ENCODE data around the gene TXNDC12.
"Not testable (repeated sequence)": the region's sequence is repeated elsewhere in the genome, so short reads cannot be mapped to it uniquely, and the experiment has no call there.

Gene TXNDC12

GRCh38 chr1:52056937-52057231 is 1.9 kb upstream of the TXNDC12 start:
- no peaks in the 10 kb centered on the region for H3K27me3 Mint-ChIP-seq
- no peaks in the 10 kb centered on the region for H3K9me3 Mint-ChIP-seq
- peak overlapping the region; percentile 99 for H3K27ac Mint-ChIP-seq
- peaks cover 10% of the 10 kb centered on the region for H3K36me3 Mint-ChIP-seq
- H3K4me1 Mint-ChIP-seq: peaks cover 65% of the 10 kb centered on the region
- H3K4me3 Mint-ChIP-seq: peak overlapping the region; percentile 97

- peak within 1 kb of the TSS; percentile 97 for H3K4me3 Mint-ChIP-seq
- peaks cover 10% of the 10 kb centered on the region for H3K36me3 Mint-ChIP-seq
- no peaks in the 10 kb centered on the region for H3K27me3 Mint-ChIP-seq
- H3K27ac Mint-ChIP-seq: peak within 1 kb of the TSS; percentile 99
- H3K9me3 Mint-ChIP-seq: no peaks in the 10 kb centered on the region
- H3K4me1 Mint-ChIP-seq: peaks cover 65% of the 10 kb centered on the region
Measured at GRCh38 chr1:52056163-52056936, 1.4 kb upstream of the TXNDC12 start, which contains the start of gene BTF3L4. Gene BTF3L4, plus strand, starts transcription at chr1:52056295. Its CDS starts 3,553 bp downstream, at chr1:52059848.

- peaks cover 10% of the 10 kb centered on the region for H3K36me3 Mint-ChIP-seq
- no peaks in the 10 kb centered on the region for H3K9me3 Mint-ChIP-seq
- H3K27me3 Mint-ChIP-seq: no peaks in the 10 kb centered on the region
- H3K27ac Mint-ChIP-seq: peak overlapping the region; percentile 93
- H3K4me3 Mint-ChIP-seq: peak overlapping the region; percentile 97
- H3K4me1 Mint-ChIP-seq: peaks cover 65% of the 10 kb centered on the region
Measured at GRCh38 chr1:52055866-52056162, 823 bp upstream of the TXNDC12 start.

GRCh38 chr1:52054496-52055065 is 410 bp downstream of the TXNDC12 start:
- Mint-ChIP-seq H3K4me1 (peaks cover 60% of the 10 kb centered on the region), H3K4me3 (peak overlapping the region; percentile 97), H3K36me3 (peaks cover 10% of the 10 kb centered on the region), H3K27me3 (no peaks in the 10 kb centered on the region), H3K9me3 (no peaks in the 10 kb centered on the region), H3K27ac (peak overlapping the region; percentile 93)

- H3K4me3 Mint-ChIP-seq: peak overlapping the region; percentile 97
- peaks cover 8% of the 10 kb centered on the region for H3K36me3 Mint-ChIP-seq
- peak overlapping the region; percentile 25 for H3K27ac Mint-ChIP-seq
- H3K4me1 Mint-ChIP-seq: peaks cover 53% of the 10 kb centered on the region
- no peaks in the 10 kb centered on the region for H3K9me3 Mint-ChIP-seq
- no peaks in the 10 kb centered on the region for H3K27me3 Mint-ChIP-seq
Measured at GRCh38 chr1:52053862-52054261, 1.1 kb downstream of the TXNDC12 start.

GRCh38 chr1:52049337-52049736 is 5.7 kb downstream of the TXNDC12 start:
- H3K4me1 Mint-ChIP-seq: peaks cover 45% of the 10 kb centered on the region
- H3K27me3 Mint-ChIP-seq, H3K9me3 Mint-ChIP-seq, H3K4me3 Mint-ChIP-seq, H3K27ac Mint-ChIP-seq: not testable (repeated sequence)
- peaks cover 16% of the 10 kb centered on the region for H3K36me3 Mint-ChIP-seq

DNA sequence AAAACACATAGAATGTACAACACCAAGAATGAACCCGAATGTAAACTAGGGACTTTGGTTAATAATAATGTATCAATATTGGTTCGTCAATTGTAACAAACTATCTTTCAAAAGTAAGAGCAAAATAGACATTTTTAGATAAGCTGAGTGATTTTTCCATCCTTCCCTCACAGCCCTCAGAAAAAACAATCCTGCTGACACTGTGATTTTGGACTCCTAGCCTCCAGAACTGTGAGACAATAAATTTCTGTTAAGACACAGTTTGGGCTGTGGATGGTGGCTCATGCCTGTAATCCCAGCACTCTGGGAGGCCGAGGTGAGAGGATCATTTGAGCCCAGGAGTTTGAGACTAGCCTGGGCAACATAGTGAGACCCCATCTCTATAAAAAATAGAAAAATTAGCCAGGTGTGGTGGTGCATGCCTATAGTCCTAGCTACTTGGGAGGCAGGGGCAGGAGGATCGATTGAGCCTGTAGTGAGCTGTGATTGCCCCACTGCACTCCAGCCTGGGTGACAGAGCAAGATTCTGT is 9.3 kb downstream of the TXNDC12 start:
- Mint-ChIP-seq H3K4me1 (peaks cover 31% of the 10 kb centered on the region), H3K36me3 (peaks cover 13% of the 10 kb centered on the region)
- H3K4me3 Mint-ChIP-seq, H3K27ac Mint-ChIP-seq, H3K9me3 Mint-ChIP-seq, H3K27me3 Mint-ChIP-seq: not testable (repeated sequence)

- Mint-ChIP-seq H3K4me3 (no peak overlapping the region), H3K9me3 (no peaks in the 10 kb centered on the region), H3K27ac (no peak overlapping the region), H3K36me3 (peaks cover 13% of the 10 kb centered on the region), H3K27me3 (no peaks in the 10 kb centered on the region), H3K4me1 (peaks cover 27% of the 10 kb centered on the region)
Measured at GRCh38 chr1:52045236-52045635, 9.8 kb downstream of the TXNDC12 start.

DNA sequence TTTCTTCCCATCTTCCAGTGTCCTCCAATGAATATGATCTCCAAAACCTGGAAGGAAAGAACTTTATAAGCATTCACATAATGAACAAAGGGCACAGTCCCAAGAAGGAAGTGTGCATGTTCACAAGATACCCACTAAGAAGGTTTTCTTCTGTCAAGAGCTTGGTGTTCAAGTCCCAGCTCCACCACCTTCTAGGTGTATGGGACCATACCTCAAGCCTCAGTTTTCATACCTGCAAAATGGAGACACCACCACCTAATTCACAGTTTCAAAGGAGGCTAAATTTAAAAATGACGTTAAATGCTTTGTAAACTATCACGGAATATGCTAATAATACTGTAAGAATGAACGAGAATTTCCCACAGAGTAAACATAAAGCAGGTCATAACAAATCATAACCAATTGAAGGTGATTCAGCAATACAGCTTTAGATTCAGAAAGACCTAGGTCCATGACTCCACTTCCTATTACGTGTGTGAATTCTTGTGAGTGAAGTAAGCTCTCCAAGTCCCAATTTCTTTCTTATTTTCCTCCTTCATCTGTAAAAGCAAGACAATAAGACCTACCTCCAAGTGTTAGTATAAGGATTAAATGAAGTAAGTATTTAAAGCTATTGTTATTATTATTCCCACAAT is 13.3 kb downstream of the TXNDC12 start:
- H3K36me3 Mint-ChIP-seq: peaks cover 17% of the 10 kb centered on the region
- H3K4me3 Mint-ChIP-seq: no peak overlapping the region
- peaks cover 17% of the 10 kb centered on the region for H3K4me1 Mint-ChIP-seq
- no peak overlapping the region for H3K27ac Mint-ChIP-seq
- H3K27me3 Mint-ChIP-seq: no peaks in the 10 kb centered on the region
- no peaks in the 10 kb centered on the region for H3K9me3 Mint-ChIP-seq

- peaks cover 9% of the 10 kb centered on the region for H3K36me3 Mint-ChIP-seq
- H3K4me1 Mint-ChIP-seq: peaks cover 7% of the 10 kb centered on the region
- no peaks in the 10 kb centered on the region for H3K9me3 Mint-ChIP-seq
- no peaks in the 10 kb centered on the region for H3K27me3 Mint-ChIP-seq
- no peak overlapping the region for H3K27ac Mint-ChIP-seq
- no peak overlapping the region for H3K4me3 Mint-ChIP-seq
Measured at GRCh38 chr1:52037909-52038308, 17.1 kb downstream of the TXNDC12 start.

DNA sequence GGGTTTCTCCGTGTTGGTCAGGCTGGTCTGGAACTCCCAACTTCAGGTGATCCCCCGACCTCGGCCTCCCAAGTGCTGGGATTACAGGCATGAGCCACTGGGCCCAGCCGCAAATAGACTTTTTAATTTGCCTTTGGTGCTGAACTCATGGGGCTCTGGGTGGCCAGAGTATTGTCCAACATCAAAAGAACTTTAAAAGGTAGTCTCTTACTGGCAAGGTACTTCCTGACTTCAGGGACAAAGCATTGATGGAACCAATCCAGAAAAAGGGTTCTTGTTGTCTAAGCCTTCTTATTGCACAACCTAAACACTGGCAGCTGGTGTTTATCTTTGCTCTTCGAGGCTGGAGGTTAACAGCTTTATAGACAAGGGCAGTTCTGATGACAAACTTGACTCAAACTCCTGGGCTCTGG is 17.6 kb downstream of the TXNDC12 start:
- Mint-ChIP-seq H3K27me3 (no peaks in the 10 kb centered on the region), H3K36me3 (peaks cover 10% of the 10 kb centered on the region), H3K4me1 (peaks cover 7% of the 10 kb centered on the region), H3K27ac (no peak overlapping the region), H3K9me3 (no peaks in the 10 kb centered on the region), H3K4me3 (no peak overlapping the region)

- peak overlapping the region; percentile 88 for H3K27ac Mint-ChIP-seq
- peak overlapping the region; percentile 95 for H3K4me3 Mint-ChIP-seq
- peaks cover 38% of the 10 kb centered on the region for H3K4me1 Mint-ChIP-seq
- H3K27me3 Mint-ChIP-seq: no peaks in the 10 kb centered on the region
- H3K36me3 Mint-ChIP-seq: peaks cover 17% of the 10 kb centered on the region
- no peaks in the 10 kb centered on the region for H3K9me3 Mint-ChIP-seq
Measured at GRCh38 chr1:52034050-52034384, 21.0 kb downstream of the TXNDC12 start.

GRCh38 chr1:52033190-52034049 is 21.6 kb downstream of the TXNDC12 start, which contains the start of gene KTI12:
Gene KTI12, minus strand, starts transcription at chr1:52033810. Its CDS starts 49 bp downstream, at chr1:52033761.
- no peaks in the 10 kb centered on the region for H3K27me3 Mint-ChIP-seq
- peaks cover 16% of the 10 kb centered on the region for H3K36me3 Mint-ChIP-seq
- H3K9me3 Mint-ChIP-seq: no peaks in the 10 kb centered on the region
- H3K4me3 Mint-ChIP-seq: peak within 1 kb of the TSS; percentile 95
- peaks cover 38% of the 10 kb centered on the region for H3K4me1 Mint-ChIP-seq
- H3K27ac Mint-ChIP-seq: peak within 1 kb of the TSS; percentile 88

GRCh38 chr1:52032785-52033131 is 22.2 kb downstream of the TXNDC12 start:
- Mint-ChIP-seq H3K27ac (no peak overlapping the region), H3K9me3 (no peaks in the 10 kb centered on the region), H3K36me3 (peaks cover 11% of the 10 kb centered on the region), H3K4me3 (peak overlapping the region; percentile 95), H3K27me3 (no peaks in the 10 kb centered on the region), H3K4me1 (peaks cover 38% of the 10 kb centered on the region)

DNA sequence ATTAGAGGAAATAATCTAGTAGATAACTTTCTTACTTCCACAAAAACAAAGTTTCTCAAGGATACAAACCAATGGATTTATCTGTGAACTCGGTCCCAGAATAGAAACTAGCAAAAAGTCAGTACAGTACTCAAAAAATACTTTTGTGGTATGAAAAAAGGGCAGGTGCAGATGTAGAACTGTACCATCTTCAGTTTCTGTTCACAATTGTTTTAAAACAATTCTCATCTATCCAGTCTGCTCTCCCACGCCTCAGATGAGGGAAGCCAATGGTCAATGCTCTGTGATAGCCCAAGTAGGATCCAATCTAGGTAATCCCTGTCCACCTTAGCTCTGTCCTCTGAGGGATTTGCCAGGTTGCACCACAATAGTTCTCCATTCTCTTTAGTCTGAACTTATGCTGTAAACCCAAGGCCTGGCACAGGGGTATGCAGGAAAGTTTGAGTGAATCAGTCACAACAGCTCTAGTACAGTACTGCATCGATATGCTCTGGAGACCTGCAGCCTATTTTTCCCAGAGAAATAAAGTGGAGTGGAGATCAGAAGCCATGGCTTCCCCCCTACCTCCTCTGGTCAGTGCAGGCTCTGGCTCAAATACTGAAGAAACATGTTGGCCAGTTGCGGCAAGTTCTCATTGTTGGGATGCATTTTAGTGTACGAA is 22.7 kb downstream of the TXNDC12 start:
- no peaks in the 10 kb centered on the region for H3K27me3 Mint-ChIP-seq
- no peaks in the 10 kb centered on the region for H3K9me3 Mint-ChIP-seq
- peaks cover 38% of the 10 kb centered on the region for H3K4me1 Mint-ChIP-seq
- peak overlapping the region; percentile 95 for H3K4me3 Mint-ChIP-seq
- peak overlapping the region; percentile 68 for H3K27ac Mint-ChIP-seq
- peaks cover 10% of the 10 kb centered on the region for H3K36me3 Mint-ChIP-seq

Measured in activated naive CD4-positive, alpha-beta T cell treated with anti-CD3 and anti-CD28 coated beads, Interleukin-2, amount 50 U/mL, for 24 hours (primary cell).